ENCODE measurements around the gene ZNF189. TPM values are rescaled to one million over a fixed set of nuclear protein-coding genes. Genes with fewer than 3 reads are reported as not detected.

Gene ZNF189
- total and polyA plus RNA-seq, 2 of the 4 experiments (the other 2 are of a cell fraction), result 5.9 to 19.9 TPM

DNA sequence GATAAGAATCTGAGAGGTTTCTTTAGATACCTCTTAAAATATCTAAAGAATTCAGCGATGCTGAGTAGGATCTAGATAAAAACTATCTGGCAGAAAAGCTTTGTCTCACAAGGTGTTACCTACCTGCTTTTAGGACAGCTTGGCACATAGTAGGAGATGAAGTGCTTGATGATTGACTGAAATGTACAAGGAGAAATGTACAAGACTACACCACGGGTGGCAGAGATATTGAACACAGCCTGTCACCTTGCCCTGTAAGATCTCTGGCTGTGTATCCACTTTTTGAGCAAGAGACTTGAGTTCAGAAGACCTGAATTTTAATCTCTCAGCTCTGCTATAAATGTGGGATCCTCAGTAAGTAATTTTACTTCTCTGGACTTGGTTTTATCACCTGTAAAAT is 21.2 kb downstream of the ZNF189 start:
- H2AK5ac ChIP-seq (ENCODE audit: low read depth, low read length), result no peak overlapping the region

More for the DNA sequence above, 21.2 kb downstream of the ZNF189 start:
- no peaks in the 10 kb centered on the region for H3K36me3 ChIP-seq (ENCODE audit: control insufficient read depth, insufficient read depth, low read length)
- H3K79me1 ChIP-seq (ENCODE audit: low read depth in 1 of 2, low read length in 2 of 2), result no peaks in the 10 kb centered on the region
- H4K8ac ChIP-seq (ENCODE audit: low read depth in 2 of 2, low read length in 2 of 2), result no peak overlapping the region
- no peak overlapping the region for H2BK20ac ChIP-seq (ENCODE audit: low read depth, low read length)
- no peak overlapping the region for H3K27ac ChIP-seq (ENCODE audit: insufficient read depth, low read length)
- DNase-seq (no peak), ATAC-seq (ENCODE audit: low read depth) (no peak)
- no peak overlapping the region for H2BK120ac ChIP-seq (ENCODE audit: low read depth, low read length)
- no peak for TF ChIP-seq MXI1 (IDR thresholded peaks at IDR 0.05; ENCODE audit: borderline replicate concordance, low read depth, low read length)
- TF ChIP-seq, protein P1, sequence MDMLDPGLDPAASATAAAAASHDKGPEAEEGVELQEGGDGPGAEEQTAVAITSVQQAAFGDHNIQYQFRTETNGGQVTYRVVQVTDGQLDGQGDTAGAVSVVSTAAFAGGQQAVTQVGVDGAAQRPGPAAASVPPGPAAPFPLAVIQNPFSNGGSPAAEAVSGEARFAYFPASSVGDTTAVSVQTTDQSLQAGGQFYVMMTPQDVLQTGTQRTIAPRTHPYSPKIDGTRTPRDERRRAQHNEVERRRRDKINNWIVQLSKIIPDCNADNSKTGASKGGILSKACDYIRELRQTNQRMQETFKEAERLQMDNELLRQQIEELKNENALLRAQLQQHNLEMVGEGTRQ (IDR thresholded peaks at IDR 0.05; ENCODE audit: low read depth, low read length), result no peak
- no peak for TF ChIP-seq RAD21 (IDR thresholded peaks at IDR 0.05; ENCODE audit: low read length)
- no peak for TF ChIP-seq SMC3 (IDR thresholded peaks at IDR 0.05; ENCODE audit: low read depth, low read length)
- no peak for TF ChIP-seq BHLHE40 (IDR thresholded peaks at IDR 0.05; ENCODE audit: low read depth, low read length)
- TF ChIP-seq NFE2L2 (IDR thresholded peaks at IDR 0.05; ENCODE audit: low read depth, low read length), result no peak
- TF ChIP-seq CHD1 (IDR thresholded peaks at IDR 0.05; ENCODE audit: low read depth, low read length), result no peak
- no peak for TF ChIP-seq CEBPB (IDR thresholded peaks at IDR 0.05; ENCODE audit: low read depth, low read length)
- TF ChIP-seq, protein P2, sequence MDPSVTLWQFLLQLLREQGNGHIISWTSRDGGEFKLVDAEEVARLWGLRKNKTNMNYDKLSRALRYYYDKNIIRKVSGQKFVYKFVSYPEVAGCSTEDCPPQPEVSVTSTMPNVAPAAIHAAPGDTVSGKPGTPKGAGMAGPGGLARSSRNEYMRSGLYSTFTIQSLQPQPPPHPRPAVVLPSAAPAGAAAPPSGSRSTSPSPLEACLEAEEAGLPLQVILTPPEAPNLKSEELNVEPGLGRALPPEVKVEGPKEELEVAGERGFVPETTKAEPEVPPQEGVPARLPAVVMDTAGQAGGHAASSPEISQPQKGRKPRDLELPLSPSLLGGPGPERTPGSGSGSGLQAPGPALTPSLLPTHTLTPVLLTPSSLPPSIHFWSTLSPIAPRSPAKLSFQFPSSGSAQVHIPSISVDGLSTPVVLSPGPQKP (IDR thresholded peaks at IDR 0.05; ENCODE audit: borderline replicate concordance, low read depth, low read length), result no peak
- no peak for TF ChIP-seq FOS (IDR thresholded peaks at IDR 0.05; ENCODE audit: low read depth, low read length)
- no peak for TF ChIP-seq MAZ (IDR thresholded peaks at IDR 0.05; ENCODE audit: borderline replicate concordance, low read depth, low read length)
- no peak for TF ChIP-seq MAFK (IDR thresholded peaks at IDR 0.05; ENCODE audit: low read depth, low read length)
- TF ChIP-seq CTCF (conservative IDR thresholded peaks at IDR 0.05; ENCODE audit: low read depth, low read length), result no peak
- TF ChIP-seq RFX5 (IDR thresholded peaks at IDR 0.05; ENCODE audit: low read depth, low read length), result no peak
- ChIA-PET CTCF (no interaction called here), POLR2A (ENCODE audit: unreplicated experiment) (no interaction called here)
- no peak overlapping the region for H3K9ac ChIP-seq (ENCODE audit: low read depth, low read length)
- no peak overlapping the region for H3K14ac ChIP-seq (replicated peaks; ENCODE audit: low read depth, low read length)
- no peak overlapping the region for H4K91ac ChIP-seq (ENCODE audit: insufficient read depth, low read depth, low read length)
- no TSS peak for BruUV-seq (replicated peaks)
- H4K20me1 ChIP-seq (ENCODE audit: insufficient read depth, low read length), result no peaks in the 10 kb centered on the region
- H3K4me3 ChIP-seq (ENCODE audit: insufficient read depth, low read depth, low read length), result no peak overlapping the region
- no peak overlapping the region for H3K4me2 ChIP-seq (ENCODE audit: low read depth, low read length)
- no peaks in the 10 kb centered on the region for H3K27me3 ChIP-seq (ENCODE audit: control insufficient read depth, insufficient read depth, low read length)
- no peaks in the 10 kb centered on the region for H3K4me1 ChIP-seq (ENCODE audit: control insufficient read depth, insufficient read depth, low read length)
- H3K23ac ChIP-seq (ENCODE audit: low read depth, low read length), result no peak overlapping the region
- dilution Hi-C loops (cut with HindIII; ENCODE audit: low sequenced_read_pairs, unreplicated experiment), result no loop called here
- no peak overlapping the region for H3K18ac ChIP-seq (ENCODE audit: low read depth, low read length)
- no peak overlapping the region for H2BK5ac ChIP-seq (ENCODE audit: low read depth, low read length, poor library complexity, severe bottlenecking)
- WGBS, 2 experiments (ENCODE audit: extremely low coverage in 2 of 2, insufficient read length in 1 of 2), result no CpG with 5 or more reads among the region's 2 CpGs
- H2AK9ac ChIP-seq (replicated peaks; ENCODE audit: low read depth, low read length, poor library complexity), result no peak overlapping the region
- intact Hi-C loops (cut with micrococcal nuclease), result no loop called here
- no peak overlapping the region for H4K5ac ChIP-seq (ENCODE audit: low read depth, low read length)
- no peak overlapping the region for H2AFZ ChIP-seq (replicated peaks; ENCODE audit: low read length, poor library complexity)
- no peaks in the 10 kb centered on the region for H3K9me1 ChIP-seq (ENCODE audit: insufficient read depth, low read length)
- no peak overlapping the region for H2BK15ac ChIP-seq (ENCODE audit: low read depth, low read length)
- no peak overlapping the region for H3K4ac ChIP-seq (ENCODE audit: low read depth, low read length)
- peaks cover 5% of the 10 kb centered on the region for H3K9me3 ChIP-seq (ENCODE audit: control insufficient read depth, insufficient read depth, low read length)
- in situ Hi-C loops (cut with MboI; ENCODE audit: low sequenced_read_pairs), result no loop called here
- H3K56ac ChIP-seq (ENCODE audit: extremely low read depth, insufficient read depth, low read length), result no peak overlapping the region

All from IMR-90 (cell line).